Hematopoietic multipotent progenitor cell treated with erythropoietin and hydrocortisone succinate and interleukin-3 and kit ligand, for 6 days (in vitro differentiated cells): ENCODE results near the gene FTSJ3.
"Not testable (repeated sequence)": the region's sequence is repeated elsewhere in the genome, so short reads cannot be mapped to it uniquely, and the experiment has no call there.

Experiments used
- DNase-seq: peaks from one replicate; pipeline ENCODE4 v3.0.0-alpha.2; 2015

The FTSJ3 gene

GRCh38 chr17:63824362-63824761, 3.1 kb downstream of the FTSJ3 start:
- no peak for DNase-seq

- DNase-seq = no peak
Observed at GRCh38 chr17:63823659-63824331, 3.7 kb downstream of the FTSJ3 start.

- no peak for DNase-seq
Observed at GRCh38 chr17:63822537-63822936, 4.9 kb downstream of the FTSJ3 start.

GRCh38 chr17:63821804-63822203, 5.7 kb downstream of the FTSJ3 start:
- DNase-seq = no peak

GRCh38 chr17:63820963-63821561, 6.4 kb downstream of the FTSJ3 start:
- no peak for DNase-seq

- no peak for DNase-seq
Observed at GRCh38 chr17:63819585-63820537, 7.6 kb downstream of the FTSJ3 start.

GRCh38 chr17:63819131-63819530, 8.3 kb downstream of the FTSJ3 start:
- DNase-seq = no peak

- no peak for DNase-seq
Observed at GRCh38 chr17:63817736-63818385, 9.6 kb downstream of the FTSJ3 start.

GRCh38 chr17:63816669-63817068, 10.8 kb downstream of the FTSJ3 start:
- DNase-seq = no peak

GRCh38 chr17:63816123-63816522, 11.3 kb downstream of the FTSJ3 start:
- no peak for DNase-seq

- no peak for DNase-seq
Observed at GRCh38 chr17:63809970-63810369, 17.5 kb downstream of the FTSJ3 start.

GRCh38 chr17:63805591-63805990, 21.9 kb downstream of the FTSJ3 start:
- DNase-seq = peak; percentile 45

GRCh38 chr17:63804328-63804727, 23.1 kb downstream of the FTSJ3 start:
- DNase-seq = no peak

GRCh38 chr17:63800783-63801182, 26.7 kb downstream of the FTSJ3 start:
- no peak for DNase-seq

- no peak for DNase-seq
Observed at GRCh38 chr17:63798572-63799106, 28.8 kb downstream of the FTSJ3 start.

- DNase-seq = not testable (repeated sequence)
Observed at GRCh38 chr17:63796375-63796774, 31.1 kb downstream of the FTSJ3 start.

GRCh38 chr17:63792055-63792729, 35.3 kb downstream of the FTSJ3 start:
- DNase-seq = no peak

GRCh38 chr17:63790057-63790456, 37.4 kb downstream of the FTSJ3 start:
- no peak for DNase-seq

- DNase-seq = no peak
Observed at GRCh38 chr17:63786971-63787711, 40.3 kb downstream of the FTSJ3 start.

- DNase-seq = no peak
Observed at GRCh38 chr17:63786117-63786516, 41.3 kb downstream of the FTSJ3 start.

- DNase-seq = no peak
Observed at GRCh38 chr17:63785556-63785955, 41.9 kb downstream of the FTSJ3 start.

GRCh38 chr17:63783522-63783921, 43.9 kb downstream of the FTSJ3 start:
- DNase-seq = no peak
